Heart left ventricle (tissue), 13 donors: ENCODE results near the gene ABTB2.

Experiments
- CTCF ChIP-seq, 12 donors: fragments of 200-600 bp; sonication (generic) in 4 of 12; IDR thresholded peaks; one replicate each; pipeline versions ENCODE4 v1.5.0 to v1.8.0; 2018 to 2022; ENCODE audit warnings: antibody characterized with exemption in 12 of 12, mild to moderate bottlenecking in 5 of 12
- POLR2A ChIP-seq, 2 donors: fragments of 450-650 bp; IDR thresholded peaks; one replicate each; pipeline ENCODE4 v1.6.1; 2017; ENCODE audit warnings: antibody characterized with exemption in 2 of 2, mild to moderate bottlenecking in 2 of 2, moderate library complexity in 2 of 2
- donor health status: ischemic (EF 13 %, LVEDD 7.1; RV severe dilation, severe dysfunction).
- donor health status: DM: no; HTN: yes; CAD: no.
- donor health status: DM: no; HTN: no; CAD: no.
- donor health status: ischemic (EF 25% LVEDD 6.9; RV normal size, moderate dysfunction).
- donor health status: ischemic (EF 25% LVEDD 5.7; RV mildly dilated, moderate dysfunction).
- donor health status: ischemic (EF 35%, LVEDD 5.7; RV mildly dilated, moderate dysfunction).
- donor health status: nonischemic (EF 11% LVEDD 7.7; RV severe dilation, severe dysfunction).
- donor health status: DM: yes; HTN: yes; CAD: no.
- donor health status: PGD.
- donor health status: ischemic (EF 29% LVEDD 5.4; RV normal size, mild dysfunction).
- donor health status: nonischemic (EF 23%, LVEDD 6.1; RV moderate dilation, normal function).

- no peak for TF ChIP-seq CTCF (IDR thresholded peaks at IDR 0.05)
- TF ChIP-seq POLR2A (IDR thresholded peaks at IDR 0.05), result no peak
Observed at GRCh38 chr11:34225091-34225490, 132.7 kb downstream of the ABTB2 start.
